ENCODE results near the gene PPM1N.
"Not testable (repeated sequence)": the region's sequence is repeated elsewhere in the genome, so short reads cannot be mapped to it uniquely, and the experiment has no call there.

Gene PPM1N

GRCh38 chr19:45510352-45510751 lies 12.1 kb downstream of the PPM1N start:
- DNase-seq: not testable (repeated sequence)

- no peak for DNase-seq
Observed at GRCh38 chr19:45511074-45511473, 12.8 kb downstream of the PPM1N start.

GRCh38 chr19:45512881-45513483 lies 14.7 kb downstream of the PPM1N start:
- DNase-seq: no peak

GRCh38 chr19:45514376-45515051 lies 16.3 kb downstream of the PPM1N start:
- peak in 1 of 2 experiments; percentile 43 for DNase-seq

- DNase-seq: peak; percentile 49 to 56
Observed at GRCh38 chr19:45515081-45515624, 16.9 kb downstream of the PPM1N start.

GRCh38 chr19:45515807-45516401 lies 17.7 kb downstream of the PPM1N start:
- DNase-seq: no peak

GRCh38 chr19:45517238-45517637 lies 19.0 kb downstream of the PPM1N start:
- no peak for DNase-seq

- DNase-seq: no peak
Observed at GRCh38 chr19:45517641-45518468, 19.6 kb downstream of the PPM1N start.

GRCh38 chr19:45518469-45518826 lies 20.2 kb downstream of the PPM1N start:
- no peak for DNase-seq

GRCh38 chr19:45522010-45522941 lies 24.0 kb downstream of the PPM1N start:
- no peak for DNase-seq

- DNase-seq: peak; percentile 81 to 84
Observed at GRCh38 chr19:45523642-45524256, 25.5 kb downstream of the PPM1N start.

GRCh38 chr19:45524575-45525129 lies 26.4 kb downstream of the PPM1N start:
- DNase-seq: no peak

- no peak for DNase-seq
Observed at GRCh38 chr19:45526143-45526542, 27.9 kb downstream of the PPM1N start.

GRCh38 chr19:45526971-45527370 lies 28.7 kb downstream of the PPM1N start:
- DNase-seq: no peak

- no peak for DNase-seq
Observed at GRCh38 chr19:45527731-45528130, 29.5 kb downstream of the PPM1N start.

GRCh38 chr19:45528149-45528743 lies 30.0 kb downstream of the PPM1N start:
- DNase-seq: no peak

GRCh38 chr19:45528744-45529419 lies 30.6 kb downstream of the PPM1N start:
- peak in 1 of 2 experiments; percentile 36 for DNase-seq

- DNase-seq: no peak
Observed at GRCh38 chr19:45529420-45529785, 31.2 kb downstream of the PPM1N start.

- no peak for DNase-seq
Observed at GRCh38 chr19:45531349-45531748, 33.1 kb downstream of the PPM1N start.

GRCh38 chr19:45539459-45539858 lies 41.2 kb downstream of the PPM1N start:
- DNase-seq: no peak
